Measurements from ENCODE around the gene GIMAP6. TPM values are rescaled to one million over a fixed set of nuclear protein-coding genes. Genes with fewer than 3 reads are reported as not detected.

GIMAP6 gene
- total and polyA plus RNA-seq, 2 of the 13 experiments (the other 11 are each of a cell fraction or from before 2014, with no cell fraction given): not detected

DNA sequence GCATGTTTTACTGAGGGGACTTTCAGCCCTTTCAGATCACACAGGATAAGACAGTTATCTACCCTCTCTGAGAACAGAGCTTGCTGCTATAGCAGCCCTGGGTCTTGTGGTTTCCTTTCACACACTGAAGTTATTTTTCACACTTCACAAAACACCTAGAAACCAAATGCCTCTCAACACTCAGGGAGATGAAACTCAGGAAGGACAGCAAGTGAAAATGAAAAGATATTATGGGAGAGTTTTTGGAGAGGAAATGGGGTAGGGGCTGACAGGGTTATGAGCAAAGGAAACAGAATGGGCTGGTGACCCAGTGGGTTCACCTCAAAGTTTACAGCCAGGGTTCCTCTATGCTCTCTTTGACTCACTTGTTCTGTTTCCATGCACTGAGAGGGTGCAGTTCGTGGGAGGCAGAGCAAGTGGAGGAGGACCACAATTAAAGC lies 36.3 kb upstream of the GIMAP6 start (continued):
- TF ChIP-seq TRIM24 (CRISPR knock-in tag; IDR thresholded peaks at IDR 0.05) (no peak), BHLHE40 (IDR thresholded peaks at IDR 0.05; ENCODE audit: low read length) (no peak), DNMT1 (CRISPR knock-in tag; IDR thresholded peaks at IDR 0.05) (no peak), SETDB1 (CRISPR knock-in tag; IDR thresholded peaks at IDR 0.05; ENCODE audit: borderline replicate concordance) (no peak), NR3C1 (CRISPR knock-in tag; IDR thresholded peaks at IDR 0.05) (no peak), KLF6 (CRISPR knock-in tag; IDR thresholded peaks at IDR 0.05) (no peak), SP1 (IDR thresholded peaks at IDR 0.05) (no peak), SP1 (CRISPR knock-in tag; IDR thresholded peaks at IDR 0.05) (no peak)
- TF ChIP-seq, protein P1, sequence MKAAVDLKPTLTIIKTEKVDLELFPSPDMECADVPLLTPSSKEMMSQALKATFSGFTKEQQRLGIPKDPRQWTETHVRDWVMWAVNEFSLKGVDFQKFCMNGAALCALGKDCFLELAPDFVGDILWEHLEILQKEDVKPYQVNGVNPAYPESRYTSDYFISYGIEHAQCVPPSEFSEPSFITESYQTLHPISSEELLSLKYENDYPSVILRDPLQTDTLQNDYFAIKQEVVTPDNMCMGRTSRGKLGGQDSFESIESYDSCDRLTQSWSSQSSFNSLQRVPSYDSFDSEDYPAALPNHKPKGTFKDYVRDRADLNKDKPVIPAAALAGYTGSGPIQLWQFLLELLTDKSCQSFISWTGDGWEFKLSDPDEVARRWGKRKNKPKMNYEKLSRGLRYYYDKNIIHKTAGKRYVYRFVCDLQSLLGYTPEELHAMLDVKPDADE (CRISPR knock-in tag; IDR thresholded peaks at IDR 0.05): no peak
- TF ChIP-seq, protein P2, sequence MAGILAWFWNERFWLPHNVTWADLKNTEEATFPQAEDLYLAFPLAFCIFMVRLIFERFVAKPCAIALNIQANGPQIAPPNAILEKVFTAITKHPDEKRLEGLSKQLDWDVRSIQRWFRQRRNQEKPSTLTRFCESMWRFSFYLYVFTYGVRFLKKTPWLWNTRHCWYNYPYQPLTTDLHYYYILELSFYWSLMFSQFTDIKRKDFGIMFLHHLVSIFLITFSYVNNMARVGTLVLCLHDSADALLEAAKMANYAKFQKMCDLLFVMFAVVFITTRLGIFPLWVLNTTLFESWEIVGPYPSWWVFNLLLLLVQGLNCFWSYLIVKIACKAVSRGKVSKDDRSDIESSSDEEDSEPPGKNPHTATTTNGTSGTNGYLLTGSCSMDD (CRISPR knock-in tag; IDR thresholded peaks at IDR 0.05): no peak
- TF ChIP-seq, protein P3, sequence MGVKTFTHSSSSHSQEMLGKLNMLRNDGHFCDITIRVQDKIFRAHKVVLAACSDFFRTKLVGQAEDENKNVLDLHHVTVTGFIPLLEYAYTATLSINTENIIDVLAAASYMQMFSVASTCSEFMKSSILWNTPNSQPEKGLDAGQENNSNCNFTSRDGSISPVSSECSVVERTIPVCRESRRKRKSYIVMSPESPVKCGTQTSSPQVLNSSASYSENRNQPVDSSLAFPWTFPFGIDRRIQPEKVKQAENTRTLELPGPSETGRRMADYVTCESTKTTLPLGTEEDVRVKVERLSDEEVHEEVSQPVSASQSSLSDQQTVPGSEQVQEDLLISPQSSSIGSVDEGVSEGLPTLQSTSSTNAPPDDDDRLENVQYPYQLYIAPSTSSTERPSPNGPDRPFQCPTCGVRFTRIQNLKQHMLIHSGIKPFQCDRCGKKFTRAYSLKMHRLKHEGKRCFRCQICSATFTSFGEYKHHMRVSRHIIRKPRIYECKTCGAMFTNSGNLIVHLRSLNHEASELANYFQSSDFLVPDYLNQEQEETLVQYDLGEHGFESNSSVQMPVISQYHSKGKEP (CRISPR knock-in tag; IDR thresholded peaks at IDR 0.05): no peak

DNA sequence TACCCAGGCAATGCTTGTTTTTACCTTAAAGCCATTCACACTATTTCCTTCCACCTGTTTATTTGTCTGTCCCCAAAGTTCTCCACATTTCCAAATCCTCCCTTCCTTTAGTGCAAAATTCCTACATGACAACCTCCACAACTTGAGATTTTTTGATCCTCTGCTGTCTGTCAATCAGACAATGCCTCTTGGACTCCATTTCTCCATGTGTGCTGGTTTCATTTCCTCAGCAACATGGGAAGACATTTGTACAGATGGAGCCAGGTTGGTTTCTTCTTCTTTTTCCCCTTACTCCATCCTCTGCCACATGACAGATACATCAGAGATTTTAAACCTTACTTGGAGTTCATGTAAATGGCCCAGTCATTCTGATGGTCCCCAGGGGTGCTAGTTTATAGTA lies 34.2 kb upstream of the GIMAP6 start:
- Histone ChIP-seq H3K27ac (ENCODE audit: extremely low read length, insufficient read depth, low read length) (no peak overlapping the region), H4K20me1 (ENCODE audit: insufficient read depth, low read length) (no peaks in the 10 kb centered on the region), H3K27me3 (ENCODE audit: control insufficient read depth in 1 of 2, insufficient read depth in 2 of 2, low read length in 2 of 2) (no peaks in the 10 kb centered on the region; a peak in 1 of 5 replicates), H3K9me3 (ENCODE audit: low read length) (no peaks in the 10 kb centered on the region), H3K4me1 (ENCODE audit: insufficient read depth, low read length) (no peaks in the 10 kb centered on the region), H3K79me2 (ENCODE audit: insufficient read depth, low read length) (no peaks in the 10 kb centered on the region), H2AFZ (ENCODE audit: low read length) (no peak overlapping the region), H3K4me3 (replicated peaks in 1 of 3; ENCODE audit: insufficient read depth in 1 of 3, low read depth in 2 of 3, low read length in 3 of 3) (no peak overlapping the region), H3K9ac (ENCODE audit: insufficient read depth, low read depth, low read length) (no peak overlapping the region), H3K36me3 (replicated peaks in 1 of 2; ENCODE audit: control insufficient read depth in 1 of 2, insufficient read depth in 2 of 2, low read length in 2 of 2) (no peaks in the 10 kb centered on the region), H3K4me2 (ENCODE audit: low read depth, low read length) (no peak overlapping the region)
- FAIRE-seq (no peak), ATAC-seq (no peak), DNase-seq (ENCODE audit: low spot score) (no peak)
- POLR2A ChIA-PET: no interaction called here
- in situ Hi-C loops (cut with HindIII; ENCODE audit: extremely low pct_ligation_motif_present, low pct_unique_long_range_greater_than_20kb): no loop called here
- intact Hi-C loops (cut with micrococcal nuclease; ENCODE audit: unreplicated experiment): no loop called here
- no TSS peak for BruUV-seq (replicated peaks)
- TF ChIP-seq ZNF772 (CRISPR knock-in tag; IDR thresholded peaks at IDR 0.05) (no peak), ZNF326 (CRISPR knock-in tag; IDR thresholded peaks at IDR 0.05; ENCODE audit: borderline replicate concordance) (no peak), HNRNPH1 (optimal IDR thresholded peaks at IDR 0.05; ENCODE audit: low read depth, low read length) (no peak), MEF2D (CRISPR knock-in tag; IDR thresholded peaks at IDR 0.05) (no peak), NFE2 (CRISPR knock-in tag; IDR thresholded peaks at IDR 0.05) (no peak), ZIK1 (CRISPR knock-in tag; IDR thresholded peaks at IDR 0.05; ENCODE audit: borderline replicate concordance, low read depth) (no peak), HES4 (CRISPR knock-in tag; IDR thresholded peaks at IDR 0.05; ENCODE audit: borderline replicate concordance) (no peak)
- CTCF ChIA-PET (ENCODE audit: low intra/inter-chr PET ratio, low total read pairs): no interaction called here
